ENCODE data around the gene LRTM2.

LRTM2 gene

DNA sequence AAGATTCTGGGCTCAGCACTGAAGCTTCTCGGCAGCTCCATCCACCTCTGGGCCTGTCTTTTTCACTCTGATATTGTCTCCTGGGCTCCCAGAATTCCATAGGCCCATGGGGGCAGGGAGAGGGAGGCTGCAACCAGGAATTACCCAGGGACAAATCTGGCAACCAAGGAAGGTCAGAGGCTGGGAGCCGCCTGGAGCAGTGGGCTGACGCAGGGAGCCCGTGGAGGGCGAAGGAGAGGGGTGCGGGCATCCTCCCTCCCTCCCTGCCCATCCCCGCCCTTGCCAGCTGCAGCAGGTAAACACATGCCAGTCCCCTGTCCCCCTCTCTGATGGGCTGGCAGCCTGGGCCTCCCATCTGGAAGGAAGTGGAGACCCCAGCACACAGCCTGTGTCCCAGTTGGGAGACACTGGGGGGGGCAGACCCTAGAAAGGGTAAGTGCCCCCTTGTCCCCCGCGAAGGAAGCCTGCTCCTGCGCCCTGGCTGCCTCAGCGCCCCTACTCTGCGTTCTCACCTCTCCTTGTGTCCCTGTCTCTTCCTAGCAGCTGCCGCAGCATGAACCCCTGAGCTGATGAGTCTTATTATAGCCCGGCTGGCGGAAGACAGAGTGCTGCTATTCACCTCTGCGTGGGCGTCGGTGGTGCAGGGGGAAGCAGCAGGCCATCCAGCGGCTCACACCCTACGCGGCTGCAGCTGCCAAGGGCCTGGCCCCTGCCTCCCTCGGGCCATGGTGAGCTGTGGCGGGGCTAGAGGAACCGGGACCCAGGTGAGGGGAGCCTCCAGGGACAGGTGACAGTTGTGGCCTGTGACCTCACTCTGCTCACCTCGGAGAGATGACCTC, 6.7 kb downstream of the LRTM2 start:
- H3K4me1 ChIP-seq (ENCODE audit: control insufficient read depth, insufficient read depth, low read length) = no peaks in the 10 kb centered on the region
- POLR2A ChIA-PET = no interaction called here

DNA sequence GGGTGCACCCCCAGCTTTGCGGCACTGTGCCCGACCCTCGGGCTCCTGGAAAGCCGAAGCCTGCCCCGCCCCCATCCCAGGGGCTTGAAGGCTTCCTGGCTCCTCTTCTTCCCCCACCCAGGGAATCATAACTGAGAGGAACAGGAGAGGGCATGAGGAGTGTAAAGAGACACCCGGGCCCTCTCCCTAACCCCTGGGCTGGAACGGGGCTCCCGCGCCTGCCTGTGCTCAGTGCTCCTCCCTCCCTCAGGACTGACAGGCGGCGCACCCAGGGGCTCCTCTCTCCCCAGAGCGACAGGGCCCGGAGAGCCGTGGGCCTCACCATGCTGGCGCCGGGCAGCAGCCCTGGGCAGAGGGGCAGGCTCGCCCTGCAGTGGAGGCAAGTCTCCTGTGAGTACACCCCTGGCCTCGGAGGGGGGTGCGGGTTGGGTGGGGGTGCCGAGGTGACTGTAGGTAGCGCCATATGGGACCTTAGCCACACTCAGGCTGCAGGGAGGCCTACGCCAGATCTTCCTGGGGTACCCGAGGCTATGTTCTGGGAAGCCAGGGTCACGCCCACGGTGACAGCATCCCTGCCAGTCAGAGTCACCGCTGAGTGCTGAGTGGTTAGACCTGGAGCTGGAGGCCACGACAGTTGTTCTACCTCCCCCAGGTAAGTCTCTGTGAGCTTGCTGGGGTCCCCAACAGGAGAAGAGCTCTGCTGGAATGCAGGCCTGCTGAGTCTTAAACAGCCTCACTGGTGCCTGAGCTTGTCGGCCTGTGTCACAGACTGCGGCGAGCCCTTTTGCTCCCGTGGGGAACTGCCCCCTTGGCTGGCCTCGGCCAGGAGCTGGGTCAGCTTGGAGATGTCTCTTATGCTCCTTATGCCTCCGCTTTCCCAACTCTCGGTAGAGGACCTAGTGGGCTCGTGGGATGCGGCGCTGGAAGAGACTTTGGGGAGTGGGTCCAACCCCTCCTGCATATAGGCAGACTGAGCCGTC, 7.8 kb downstream of the LRTM2 start:
- no peak overlapping the region for H3K27ac ChIP-seq (ENCODE audit: extremely low read depth, low read depth, low read length)
- no peaks in the 10 kb centered on the region for H3K36me3 ChIP-seq (ENCODE audit: control insufficient read depth in 2 of 2, insufficient read depth in 1 of 2, low read length in 2 of 2)
- POLR2A ChIA-PET = no interaction called here
- H3K4me1 ChIP-seq (ENCODE audit: control insufficient read depth, insufficient read depth, low read length) = no peaks in the 10 kb centered on the region
- CTCF ChIA-PET = no interaction called here
- H3K4me3 ChIP-seq (ENCODE audit: low read depth, low read length) = no peak overlapping the region
- TF ChIP-seq ZNF24 (tag by site-specific recombination; IDR thresholded peaks at IDR 0.05) (no peak), ZNF404 (tag by site-specific recombination; IDR thresholded peaks at IDR 0.05) (no peak), ZSCAN30 (tag by site-specific recombination; IDR thresholded peaks at IDR 0.05) (no peak), ZNF2 (tag by site-specific recombination; IDR thresholded peaks at IDR 0.05) (no peak), ZIC2 (tag by site-specific recombination; IDR thresholded peaks at IDR 0.05) (no peak), ZNF473 (tag by site-specific recombination; IDR thresholded peaks at IDR 0.05) (no peak), ZNF133 (tag by site-specific recombination; IDR thresholded peaks at IDR 0.05) (no peak), ZBTB21 (tag by site-specific recombination; IDR thresholded peaks at IDR 0.05) (no peak), ZNF791 (tag by site-specific recombination; IDR thresholded peaks at IDR 0.05) (no peak), ZNF311 (tag by site-specific recombination; IDR thresholded peaks at IDR 0.05; ENCODE audit: borderline replicate concordance) (no peak), KLF10 (tag by site-specific recombination; IDR thresholded peaks at IDR 0.05) (no peak), KLF16 (tag by site-specific recombination; IDR thresholded peaks at IDR 0.05) (no peak), ZNF571 (tag by site-specific recombination; IDR thresholded peaks at IDR 0.05) (no peak), ZNF138 (tag by site-specific recombination; IDR thresholded peaks at IDR 0.05; ENCODE audit: borderline replicate concordance) (no peak)
- TF ChIP-seq, protein P1, sequence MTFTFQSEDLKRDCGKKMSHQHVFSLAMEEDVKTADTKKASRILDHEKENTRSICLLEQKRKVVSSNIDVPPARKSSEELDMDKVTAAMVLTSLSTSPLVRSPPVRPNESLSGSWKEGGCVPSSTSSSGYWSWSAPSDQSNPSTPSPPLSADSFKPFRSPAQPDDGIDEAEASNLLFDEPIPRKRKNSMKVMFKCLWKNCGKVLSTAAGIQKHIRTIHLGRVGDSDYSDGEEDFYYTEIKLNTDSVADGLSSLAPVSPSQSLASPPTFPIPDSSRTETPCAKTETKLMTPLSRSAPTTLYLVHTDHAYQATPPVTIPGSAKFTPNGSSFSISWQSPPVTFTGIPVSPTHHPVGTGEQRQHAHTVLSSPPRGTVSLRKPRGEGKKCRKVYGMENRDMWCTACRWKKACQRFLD (tag by site-specific recombination; IDR thresholded peaks at IDR 0.05) = no peak
- TF ChIP-seq, protein P2, sequence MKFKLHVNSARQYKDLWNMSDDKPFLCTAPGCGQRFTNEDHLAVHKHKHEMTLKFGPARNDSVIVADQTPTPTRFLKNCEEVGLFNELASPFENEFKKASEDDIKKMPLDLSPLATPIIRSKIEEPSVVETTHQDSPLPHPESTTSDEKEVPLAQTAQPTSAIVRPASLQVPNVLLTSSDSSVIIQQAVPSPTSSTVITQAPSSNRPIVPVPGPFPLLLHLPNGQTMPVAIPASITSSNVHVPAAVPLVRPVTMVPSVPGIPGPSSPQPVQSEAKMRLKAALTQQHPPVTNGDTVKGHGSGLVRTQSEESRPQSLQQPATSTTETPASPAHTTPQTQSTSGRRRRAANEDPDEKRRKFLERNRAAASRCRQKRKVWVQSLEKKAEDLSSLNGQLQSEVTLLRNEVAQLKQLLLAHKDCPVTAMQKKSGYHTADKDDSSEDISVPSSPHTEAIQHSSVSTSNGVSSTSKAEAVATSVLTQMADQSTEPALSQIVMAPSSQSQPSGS (tag by site-specific recombination; IDR thresholded peaks at IDR 0.05; ENCODE audit: low read depth) = no peak
- H3K9me3 ChIP-seq (ENCODE audit: control insufficient read depth, insufficient read depth, low read depth, low read length) = no peaks in the 10 kb centered on the region

More for the DNA sequence above, 6.7 kb downstream of the LRTM2 start:
- peak; percentile 72 for TF ChIP-seq ZFHX2 (tag by site-specific recombination; conservative IDR thresholded peaks at IDR 0.05)
- peak; percentile 35; the same call in 1 of the 2 replicates for TF ChIP-seq EGR2 (tag by site-specific recombination; IDR thresholded peaks at IDR 0.05; ENCODE audit: low read depth)
- TF ChIP-seq TCF7L2 (IDR thresholded peaks at IDR 0.05; ENCODE audit: borderline replicate concordance, low read depth, low read length) = no peak
- Histone ChIP-seq H3K36me3 (ENCODE audit: control insufficient read depth in 2 of 2, insufficient read depth in 1 of 2, low read length in 2 of 2) (no peaks in the 10 kb centered on the region), H3K9me3 (ENCODE audit: control insufficient read depth, insufficient read depth, low read depth, low read length) (no peaks in the 10 kb centered on the region), H3K27ac (ENCODE audit: extremely low read depth, low read depth, low read length) (no peak overlapping the region), H3K4me3 (ENCODE audit: low read depth, low read length) (no peak overlapping the region)
- CTCF ChIA-PET = no interaction called here
